Measurements from ENCODE around the gene CDK2. TPM values are rescaled to one million over a fixed set of nuclear protein-coding genes. Genes with fewer than 3 reads are reported as not detected.

Gene CDK2
- total and polyA plus RNA-seq, 9 of the 15 experiments (the other 6 are each of a cell fraction or from before 2014, with no cell fraction given): 17.4 to 213 (median 109) TPM

GRCh38 chr12:55972911-55973598 lies 6.4 kb downstream of the CDK2 start (continued):
- TF ChIP-seq STAT5B (CRISPR knock-in tag; IDR thresholded peaks at IDR 0.05) (no peak), HMGN3 (IDR thresholded peaks at IDR 0.05; ENCODE audit: borderline replicate concordance, extremely low read depth, insufficient read length, low read depth, low read length) (no peak), FOXK2 (conservative IDR thresholded peaks at IDR 0.05 in 1 of 2, IDR thresholded peaks at IDR 0.05 in 1 of 2; ENCODE audit: low read depth in 2 of 2) (peak; percentile 38 to 87), GTF2E2 (tag; IDR thresholded peaks at IDR 0.05) (0 out of 2 replicates have a peak, but pooled peaks have one; percentile 32), POLR2AphosphoS2 (IDR thresholded peaks at IDR 0.05; ENCODE audit: low read length) (no peak), FOXK1 (CRISPR knock-in tag; IDR thresholded peaks at IDR 0.05; ENCODE audit: borderline replicate concordance) (0 out of 2 replicates have a peak, but pooled peaks have one; percentile 55), GATA2 (CRISPR knock-in tag; IDR thresholded peaks at IDR 0.05) (no peak), PCBP2 (IDR thresholded peaks at IDR 0.05; ENCODE audit: low read depth, low read length, poor library complexity, severe bottlenecking) (no peak), PHB2 (IDR thresholded peaks at IDR 0.05; ENCODE audit: low read depth) (peak; percentile 73; the same call in 1 of the 2 replicates), ZNF407 (IDR thresholded peaks at IDR 0.05; ENCODE audit: low read depth) (no peak; the same call in 1 of the 2 replicates), KDM1A (IDR thresholded peaks at IDR 0.05) (peak in 1 of 2 experiments; percentile 99; a peak in 2 of 4 replicates), E2F1 (CRISPR knock-in tag; IDR thresholded peaks at IDR 0.05) (no peak), ZNF707 (CRISPR knock-in tag; conservative IDR thresholded peaks at IDR 0.05) (no peak), U2AF1 (optimal IDR thresholded peaks at IDR 0.05; ENCODE audit: low read depth, low read length) (no peak)
- TF ChIP-seq, protein P1, sequence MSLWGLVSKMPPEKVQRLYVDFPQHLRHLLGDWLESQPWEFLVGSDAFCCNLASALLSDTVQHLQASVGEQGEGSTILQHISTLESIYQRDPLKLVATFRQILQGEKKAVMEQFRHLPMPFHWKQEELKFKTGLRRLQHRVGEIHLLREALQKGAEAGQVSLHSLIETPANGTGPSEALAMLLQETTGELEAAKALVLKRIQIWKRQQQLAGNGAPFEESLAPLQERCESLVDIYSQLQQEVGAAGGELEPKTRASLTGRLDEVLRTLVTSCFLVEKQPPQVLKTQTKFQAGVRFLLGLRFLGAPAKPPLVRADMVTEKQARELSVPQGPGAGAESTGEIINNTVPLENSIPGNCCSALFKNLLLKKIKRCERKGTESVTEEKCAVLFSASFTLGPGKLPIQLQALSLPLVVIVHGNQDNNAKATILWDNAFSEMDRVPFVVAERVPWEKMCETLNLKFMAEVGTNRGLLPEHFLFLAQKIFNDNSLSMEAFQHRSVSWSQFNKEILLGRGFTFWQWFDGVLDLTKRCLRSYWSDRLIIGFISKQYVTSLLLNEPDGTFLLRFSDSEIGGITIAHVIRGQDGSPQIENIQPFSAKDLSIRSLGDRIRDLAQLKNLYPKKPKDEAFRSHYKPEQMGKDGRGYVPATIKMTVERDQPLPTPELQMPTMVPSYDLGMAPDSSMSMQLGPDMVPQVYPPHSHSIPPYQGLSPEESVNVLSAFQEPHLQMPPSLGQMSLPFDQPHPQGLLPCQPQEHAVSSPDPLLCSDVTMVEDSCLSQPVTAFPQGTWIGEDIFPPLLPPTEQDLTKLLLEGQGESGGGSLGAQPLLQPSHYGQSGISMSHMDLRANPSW (CRISPR knock-in tag; IDR thresholded peaks at IDR 0.05): no peak
